IMR-90 (cell line): ENCODE measurements around the gene KAZN. TPM values are rescaled to one million over a fixed set of nuclear protein-coding genes. Genes with fewer than 3 reads are reported as not detected.

Source experiments
- ATAC-seq: fragments of 200-7000 bp; cut with Tn5 transposase; 2 replicates; pipeline ENCODE4 v1.9.1; 2020; ENCODE audit warnings: low read depth, mild to moderate bottlenecking, moderate library complexity
- BruUV-seq: library from RNA; stranded (reverse); fragments of 400-500 nt; replicated peaks from 2 replicates; lab custom pipeline; 2021; lab: Mats Ljungman, UMichigan
- CTCF ChIA-PET: fragments of 300-600 bp; formaldehyde crosslinking; extraction: SDS; loops from one replicate; lab custom pipeline; 2021; ENCODE audit warnings: antibody characterized with exemption; lab: Yijun Ruan, JAX
- POLR2A ChIA-PET: fragments of 300-600 bp; sonication (Branson Sonifier 250); formaldehyde crosslinking; loops from one replicate; lab custom pipeline; 2022; ENCODE audit warnings: antibody characterized with exemption; ENCODE audit not compliant: unreplicated experiment; lab: Charles Lee
- DNase-seq: peaks from one replicate; pipeline ENCODE4 v3.0.0; 2013
- H2AFZ ChIP-seq: replicated peaks from 2 replicates; pipeline ENCODE3; 2013; ENCODE audit warnings: low read length, mild to moderate bottlenecking; ENCODE audit not compliant: poor library complexity
- H2AK5ac ChIP-seq: 2 replicates; pipeline ENCODE4 v1.6.1; 2013; ENCODE audit warnings: low read depth, low read length, inconsistent platforms
- H2AK9ac ChIP-seq: replicated peaks from 2 replicates; pipeline ENCODE3; 2013; ENCODE audit warnings: mild to moderate bottlenecking, low read depth, low read length, moderate library complexity; ENCODE audit not compliant: poor library complexity
- H2BK120ac ChIP-seq: 2 replicates; pipeline ENCODE4 v1.6.1; 2013; ENCODE audit warnings: low read depth, low read length, inconsistent platforms
- H2BK15ac ChIP-seq: 3 replicates; pipeline ENCODE4 v1.6.1; 2013; ENCODE audit warnings: low read depth, low read length, inconsistent platforms
- H2BK20ac ChIP-seq: 2 replicates; pipeline ENCODE4 v1.6.1; 2013; ENCODE audit warnings: low read depth, mild to moderate bottlenecking, inconsistent platforms, low read length, moderate library complexity
- H2BK5ac ChIP-seq: 2 replicates; pipeline ENCODE4 v1.6.1; 2013; ENCODE audit warnings: mild to moderate bottlenecking, low read depth, low read length, inconsistent platforms; ENCODE audit not compliant: poor library complexity, severe bottlenecking
- H3K14ac ChIP-seq: replicated peaks from 2 replicates; pipeline ENCODE4 v1.6.1; 2013; ENCODE audit warnings: low read depth, low read length, inconsistent platforms
- H3K18ac ChIP-seq: 2 replicates; pipeline ENCODE4 v1.6.1; 2013; ENCODE audit warnings: low read depth, low read length, control low read depth
- H3K23ac ChIP-seq: 2 replicates; pipeline ENCODE4 v1.6.1; 2013; ENCODE audit warnings: low read depth, low read length, inconsistent platforms
- H3K27ac ChIP-seq: 2 replicates; pipeline ENCODE4 v1.5.1; 2013; ENCODE audit warnings: mild to moderate bottlenecking, control low read depth, low read length; ENCODE audit not compliant: insufficient read depth
- H3K27me3 ChIP-seq: 2 replicates; pipeline ENCODE4 v1.6.1; 2013; ENCODE audit warnings: low read length; ENCODE audit not compliant: control insufficient read depth, insufficient read depth
- H3K36me3 ChIP-seq: 2 replicates; pipeline ENCODE4 v1.6.1; 2013; ENCODE audit warnings: low read length, mixed read lengths; ENCODE audit not compliant: control insufficient read depth, insufficient read depth
- H3K4ac ChIP-seq: 2 replicates; pipeline ENCODE4 v1.6.1; 2013; ENCODE audit warnings: low read depth, low read length, inconsistent platforms
- H3K4me1 ChIP-seq: 2 replicates; pipeline ENCODE4 v1.6.1; 2013; ENCODE audit warnings: low read length, mixed read lengths; ENCODE audit not compliant: control insufficient read depth, insufficient read depth
- H3K4me2 ChIP-seq: 2 replicates; pipeline ENCODE4 v1.6.1; 2013; ENCODE audit warnings: low read depth, mild to moderate bottlenecking, control low read depth, low read length, moderate library complexity
- H3K4me3 ChIP-seq: 2 replicates; pipeline ENCODE4 v1.5.1; 2013; ENCODE audit warnings: low read depth, mild to moderate bottlenecking, control low read depth, low read length, moderate library complexity; ENCODE audit not compliant: insufficient read depth
- H3K56ac ChIP-seq: 2 replicates; pipeline ENCODE4 v1.6.1; 2013; ENCODE audit warnings: low read length, inconsistent platforms; ENCODE audit not compliant: insufficient read depth; ENCODE audit errors: extremely low read depth
- H3K79me1 ChIP-seq, 2 experiments: 2 replicates each; pipeline ENCODE4 v1.6.1; 2013; ENCODE audit warnings: low read length in 2 of 2, inconsistent platforms in 1 of 2, low read depth in 1 of 2
- H3K9ac ChIP-seq: 2 replicates; pipeline ENCODE4 v1.6.1; 2013; ENCODE audit warnings: low read depth, low read length, control low read depth
- H3K9me1 ChIP-seq: 2 replicates; pipeline ENCODE4 v1.6.1; 2013; ENCODE audit warnings: low read length, inconsistent platforms; ENCODE audit not compliant: insufficient read depth
- H3K9me3 ChIP-seq: 2 replicates; pipeline ENCODE4 v1.6.1; 2013; ENCODE audit warnings: low read length; ENCODE audit not compliant: control insufficient read depth, insufficient read depth
- H4K20me1 ChIP-seq: 2 replicates; pipeline ENCODE4 v1.6.1; 2013; ENCODE audit warnings: low read length, inconsistent platforms; ENCODE audit not compliant: insufficient read depth
- H4K5ac ChIP-seq: 2 replicates; pipeline ENCODE4 v1.6.1; 2013; ENCODE audit warnings: mild to moderate bottlenecking, low read depth, low read length, control low read depth
- H4K8ac ChIP-seq, 2 experiments: 2 replicates each; pipeline ENCODE4 v1.6.1; 2013; ENCODE audit warnings: low read depth in 2 of 2, low read length in 2 of 2, control low read depth in 1 of 2, inconsistent platforms in 1 of 2
- H4K91ac ChIP-seq: 2 replicates; pipeline ENCODE4 v1.6.1; 2013; ENCODE audit warnings: low read depth, low read length, inconsistent platforms; ENCODE audit not compliant: insufficient read depth
- CTCF ChIP-seq: conservative IDR thresholded peaks from 2 replicates; pipeline ENCODE4 v1.5.1; 2012; ENCODE audit warnings: mild to moderate bottlenecking, low read depth, low read length, improper control_type of control experiment
- FOS ChIP-seq: fragments of 150-350 bp; IDR thresholded peaks from 2 replicates; pipeline ENCODE4 v1.6.1; 2016; ENCODE audit warnings: low read depth, low read length
- WGBS, 2 experiments: methylation state at CpG; one replicate each; pipeline versions ENCODE4 v1.1.5 to v1.1.7; 2013; ENCODE audit warnings: missing lambda C conversion rate in 2 of 2; ENCODE audit not compliant: insufficient read length in 1 of 2; ENCODE audit errors: extremely low coverage in 2 of 2; 5-methylcytosine and 5-hydroxymethylcytosine counted together
- dilution Hi-C: fragments of 300-500 bp; cut with HindIII; formaldehyde crosslinking; loops from one replicate; pipeline ENCODE4 v1.14.3; 2018; ENCODE audit warnings: low sequenced_read_pairs; ENCODE audit not compliant: unreplicated experiment
- in situ Hi-C: fragments of 300-500 bp; cut with MboI; formaldehyde crosslinking; loops from 3 replicates; pipeline ENCODE4 v1.14.3; 2019; ENCODE audit warnings: low sequenced_read_pairs, inconsistent platforms, mixed read lengths
- intact Hi-C: fragments of 100-400 bp; cut with micrococcal nuclease; formaldehyde crosslinking; loops from 2 replicates; pipeline ENCODE4 v1.10.0; 2022
- polyA plus RNA-seq, 3 experiments: library from polyadenylated mRNA; depleted of rRNA; stranded (reverse); fragments of >200 nt; gene quantifications; 2 replicates each; pipeline ENCODE4 v1.2.3, GENCODE V29; 2012; ENCODE audit warnings: low replicate concordance in 1 of 3
- total RNA-seq: library from RNA; depleted of rRNA; stranded (reverse); fragments of >200 nt; gene quantifications from 2 replicates; pipeline ENCODE4 v1.2.3, GENCODE V29; 2012

The KAZN gene
- total and polyA plus RNA-seq, 2 of the 4 experiments (the other 2 are of a cell fraction), result 5.2 to 10.5 TPM

- TF ChIP-seq FOS (no peak), CTCF (no peak)
- Histone ChIP-seq H4K5ac (peak overlapping the region; percentile 100), H3K14ac (peak overlapping the region; percentile 97), H2AFZ (peak overlapping the region; percentile 86), H3K79me1 (peaks cover 26 to 78% of the 10 kb centered on the region in 2 experiments), H2AK9ac (peak overlapping the region; percentile 95), H3K27ac (peak overlapping the region; percentile 100), H2AK5ac (peak overlapping the region; percentile 98), H3K4me1 (peaks cover 41% of the 10 kb centered on the region), H3K9me1 (peaks cover 30% of the 10 kb centered on the region), H3K23ac (peak overlapping the region; percentile 100), H4K91ac (peak overlapping the region; percentile 100), H3K56ac (peak overlapping the region; percentile 94), H2BK120ac (peak overlapping the region; percentile 100), H3K9me3 (no peaks in the 10 kb centered on the region), H3K4me2 (peak overlapping the region; percentile 91), H3K4me3 (peak overlapping the region; percentile 47), H3K18ac (peak overlapping the region; percentile 99), H3K36me3 (no peaks in the 10 kb centered on the region), H2BK5ac (peak overlapping the region; percentile 99), H2BK20ac (peak overlapping the region; percentile 98), H4K20me1 (no peaks in the 10 kb centered on the region), H2BK15ac (peak overlapping the region; percentile 98), H4K8ac (peak overlapping the region; percentile 95 to 98), H3K9ac (peak overlapping the region; percentile 94), H3K4ac (peak overlapping the region; percentile 100), H3K27me3 (no peaks in the 10 kb centered on the region)
- no peak for ATAC-seq
- ChIA-PET POLR2A (interaction anchor here (0.6 kb wide), 1 partner anchor 16 kb away, joined by 4 read pairs; no protein-coding TSS in a partner anchor), CTCF (interaction anchor here (0.6 kb wide), 1 partner anchor 475 kb away, joined by 3 read pairs; no protein-coding TSS in a partner anchor)
- dilution Hi-C loops (no loop called here), in situ Hi-C loops (loop anchor here (25.0 kb wide), 1 partner anchor 1184 kb away; no protein-coding TSS in a partner anchor), intact Hi-C loops (loop anchor here (2.0 to 10.0 kb wide), 3 partner anchors 23 to 229 kb away; no protein-coding TSS in a partner anchor)
- DNase-seq, result no peak
- BruUV-seq, result TSS peak; percentile 91
- WGBS, 2 experiments, result no CpG with 5 or more reads among the region's 4 CpGs
Measured at GRCh38 chr1:14946011-14946359, 347.5 kb downstream of the KAZN start.
